HL-60 (cell line): ENCODE results near the gene ALPG.

Experiments
- DNase-seq, 2 experiments: peaks; one replicate each; pipeline ENCODE4 v3.0.0-alpha.2; 2010 to 2020; ENCODE audit warnings: low read depth in 1 of 2, low spot score in 1 of 2
- H3K27ac ChIP-seq: fragments of 250-450 bp; sonication (Bioruptor Pico); replicated peaks from 2 replicates; pipeline ENCODE4 v1.5.1; 2020; ENCODE audit warnings: mild to moderate bottlenecking, moderate library complexity
- H3K27me3 ChIP-seq: fragments of 250-450 bp; sonication (Bioruptor Pico); 2 replicates; pipeline ENCODE4 v1.5.1; 2021; ENCODE audit warnings: mild to moderate bottlenecking, moderate library complexity; ENCODE audit not compliant: insufficient read depth, poor library complexity, severe bottlenecking
- H3K4me3 ChIP-seq: replicated peaks from 2 replicates; pipeline ENCODE4 v1.5.1; 2011; ENCODE audit warnings: mild to moderate bottlenecking, control low read depth, low read length; ENCODE audit not compliant: insufficient read depth
- CTCF ChIP-seq: IDR thresholded peaks from one replicate; pipeline ENCODE4 v1.5.1; 2011; ENCODE audit warnings: low read length, control low read depth, inconsistent platforms; ENCODE audit not compliant: insufficient read depth
- GABPA ChIP-seq: IDR thresholded peaks from 2 replicates; pipeline ENCODE4 v1.6.1; 2012; ENCODE audit warnings: low read depth
- POLR2AphosphoS5 ChIP-seq: IDR thresholded peaks from 2 replicates; pipeline ENCODE4 v1.6.1; 2012; ENCODE audit warnings: low read depth
- REST ChIP-seq: IDR thresholded peaks from 2 replicates; pipeline ENCODE4 v1.6.1; 2012; ENCODE audit warnings: low read depth; ENCODE audit not compliant: insufficient replicate concordance
- SPI1 ChIP-seq: IDR thresholded peaks from 2 replicates; pipeline ENCODE4 v1.6.1; 2012; ENCODE audit warnings: low read depth, mild to moderate bottlenecking, borderline replicate concordance

ALPG gene

DNA sequence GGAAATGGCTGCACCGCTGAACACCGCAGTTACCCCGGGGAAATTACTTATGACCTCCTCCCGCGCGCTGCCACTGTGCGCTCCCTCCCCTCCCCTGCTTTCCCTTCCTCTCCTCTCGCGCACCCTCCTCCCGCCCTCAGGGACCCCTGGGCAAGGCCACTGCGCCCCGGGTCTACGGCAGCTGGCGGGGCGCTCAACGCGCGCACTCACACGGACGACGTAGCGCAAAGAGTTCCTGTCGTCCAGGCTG lies 20.2 kb upstream of the ALPG start:
- peaks cover 6% of the 10 kb centered on the region for H3K27me3 ChIP-seq

DNA sequence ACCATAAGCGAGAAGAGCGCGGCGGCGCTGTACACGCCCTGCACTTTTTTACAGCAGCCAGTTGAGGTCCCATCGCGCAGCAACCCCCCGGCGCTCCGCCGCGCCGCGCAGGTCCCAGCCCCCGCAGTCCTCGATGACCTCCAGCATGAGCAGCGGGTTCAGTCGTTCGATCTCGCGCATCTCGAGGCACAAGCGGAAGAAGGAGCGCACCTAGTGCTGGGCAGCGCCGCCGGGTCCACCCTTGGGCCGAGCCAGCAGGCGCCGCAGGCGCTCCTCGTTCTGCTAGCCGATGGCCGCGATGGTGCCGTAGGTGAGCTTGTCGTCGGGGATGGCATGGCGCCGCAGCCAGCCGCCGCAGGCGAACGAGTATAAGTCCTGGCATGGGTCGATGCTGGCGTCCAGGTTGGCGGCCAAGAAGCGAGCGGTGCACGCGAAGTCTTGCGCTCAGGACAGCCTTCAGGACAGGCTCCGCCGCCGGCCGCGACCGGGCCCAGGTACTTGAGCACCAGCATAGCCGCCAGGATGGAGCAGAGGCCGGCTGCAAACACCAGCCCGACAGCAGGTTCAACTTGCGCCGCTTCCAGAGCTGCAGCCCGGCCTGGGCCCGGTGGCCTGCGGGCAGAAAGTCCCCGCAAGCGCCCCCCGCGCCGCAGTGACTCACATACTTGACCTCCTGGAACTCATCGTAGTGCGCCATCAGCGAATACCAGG lies 19.7 kb upstream of the ALPG start:
- no peak for DNase-seq
- no peak overlapping the region for H3K4me3 ChIP-seq
- no peak for TF ChIP-seq POLR2AphosphoS5
- TF ChIP-seq CTCF, result no peak
- no peak for TF ChIP-seq GABPA
- no peak for TF ChIP-seq SPI1
- no peak for TF ChIP-seq REST
- no peak overlapping the region for H3K27ac ChIP-seq
- H3K27me3 ChIP-seq, result peaks cover 6% of the 10 kb centered on the region

More for the DNA sequence above, 20.2 kb upstream of the ALPG start:
- no peak for DNase-seq
- TF ChIP-seq REST (no peak), CTCF (no peak), SPI1 (no peak), POLR2AphosphoS5 (no peak), GABPA (no peak)
- Histone ChIP-seq H3K27ac (no peak overlapping the region), H3K4me3 (no peak overlapping the region)

DNA sequence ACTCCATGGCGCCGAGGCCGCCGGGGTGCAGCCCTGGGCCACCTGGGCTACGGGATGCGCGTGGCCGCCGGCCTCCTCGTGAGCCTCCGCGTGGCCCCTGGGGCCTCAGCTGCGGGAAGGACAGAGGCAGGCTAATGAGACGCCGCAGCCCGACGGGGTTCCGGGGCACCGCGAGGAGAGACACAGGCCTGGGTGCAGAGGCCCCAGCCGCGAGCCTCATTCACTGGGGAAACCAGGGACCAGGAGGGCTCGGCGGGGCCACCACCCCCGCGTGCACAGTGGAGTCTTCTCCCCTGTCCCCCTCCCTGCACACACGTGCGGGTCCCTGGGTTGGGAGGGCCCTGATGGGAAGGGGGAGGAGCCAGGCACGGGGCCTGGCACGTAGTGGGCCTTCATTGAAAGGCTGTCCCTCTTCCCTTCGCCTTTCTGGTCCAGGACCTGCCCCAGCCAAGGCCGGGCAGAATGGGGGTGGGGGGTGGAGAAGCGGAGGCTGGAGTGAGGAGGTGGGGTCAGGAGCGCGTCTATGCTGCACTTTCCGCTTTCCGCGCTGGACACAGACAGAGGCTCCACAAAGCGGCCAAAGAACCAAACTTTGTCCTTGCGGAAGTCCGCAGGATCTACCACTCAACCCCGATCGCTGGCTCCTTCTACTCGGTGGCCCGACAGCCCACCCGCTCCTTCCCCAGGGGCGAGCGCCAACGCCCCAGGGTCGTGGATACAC lies 19.0 kb upstream of the ALPG start:
- peaks cover 6% of the 10 kb centered on the region for H3K27me3 ChIP-seq
- no peak overlapping the region for H3K27ac ChIP-seq
- DNase-seq, result no peak
- H3K4me3 ChIP-seq, result no peak overlapping the region
- TF ChIP-seq CTCF (no peak), REST (no peak)
